HG02870 (cell line): ENCODE data around the gene COL21A1.
"Not testable (repeated sequence)": the region's sequence is repeated elsewhere in the genome, so short reads cannot be mapped to it uniquely, and the experiment has no call there.

ENCODE experiments used
- ATAC-seq: cut with Tn5 transposase; IDR thresholded peaks from one replicate; pipeline ENCODE4 v1.9.1; 2021; ENCODE audit warnings: mild to moderate bottlenecking, moderate library complexity; ENCODE audit not compliant: unreplicated experiment

The COL21A1 gene

GRCh38 chr6:56246881-56247653 is at the start of gene COL21A1:
COL21A1 (minus strand) TSS chr6:56247580; CDS start chr6:56182618, 64,962 bp downstream.
- ATAC-seq, result no peak

- no peak for ATAC-seq
Measured at GRCh38 chr6:56293781-56294180, 46.4 kb upstream of the COL21A1 start.

GRCh38 chr6:56292505-56293181 is 45.3 kb upstream of the COL21A1 start:
- peak; percentile 47 for ATAC-seq

GRCh38 chr6:56291302-56291917 is 44.0 kb upstream of the COL21A1 start:
- ATAC-seq, result no peak

GRCh38 chr6:56289721-56290120 is 42.3 kb upstream of the COL21A1 start:
- ATAC-seq, result no peak

GRCh38 chr6:56288347-56288746 is 41.0 kb upstream of the COL21A1 start:
- ATAC-seq, result no peak

- no peak for ATAC-seq
Measured at GRCh38 chr6:56282391-56282790, 35.0 kb upstream of the COL21A1 start.

GRCh38 chr6:56280126-56280525 is 32.7 kb upstream of the COL21A1 start:
- no peak for ATAC-seq

- ATAC-seq, result no peak
Measured at GRCh38 chr6:56279331-56280080, 32.1 kb upstream of the COL21A1 start.

GRCh38 chr6:56278171-56278591 is 30.8 kb upstream of the COL21A1 start:
- no peak for ATAC-seq

GRCh38 chr6:56270812-56271441 is 23.5 kb upstream of the COL21A1 start:
- ATAC-seq, result no peak

GRCh38 chr6:56268266-56268665 is 20.9 kb upstream of the COL21A1 start:
- ATAC-seq, result no peak

- ATAC-seq, result no peak
Measured at GRCh38 chr6:56266011-56266410, 18.6 kb upstream of the COL21A1 start.

GRCh38 chr6:56263596-56264315 is 16.4 kb upstream of the COL21A1 start:
- ATAC-seq, result no peak

GRCh38 chr6:56260593-56260992 is 13.2 kb upstream of the COL21A1 start:
- not testable (repeated sequence) for ATAC-seq

- ATAC-seq, result no peak
Measured at GRCh38 chr6:56259234-56260077, 12.1 kb upstream of the COL21A1 start.

- no peak for ATAC-seq
Measured at GRCh38 chr6:56255349-56255748, 8.0 kb upstream of the COL21A1 start.

- ATAC-seq, result no peak
Measured at GRCh38 chr6:56250266-56250665, 2.9 kb upstream of the COL21A1 start.

GRCh38 chr6:56247654-56248122 is 308 bp upstream of the COL21A1 start:
- ATAC-seq, result no peak
